ENCODE measurements around the gene COL17A1.

GRCh38 chr10:104038958-104039752 lies 46.5 kb downstream of the COL17A1 start:
- TF ChIP-seq CTCF (conservative IDR thresholded peaks at IDR 0.05; ENCODE audit: low read depth, low read length): no peak
- no peak for TF ChIP-seq EZH2 (IDR thresholded peaks at IDR 0.05; ENCODE audit: low read length, unreplicated experiment)
- TF ChIP-seq EZH2phosphoT487 (IDR thresholded peaks at IDR 0.05; ENCODE audit: borderline replicate concordance, low read length): no peak
